GM18505 (cell line): ENCODE results near the gene GHR.
"Not testable (repeated sequence)": the region's sequence is repeated elsewhere in the genome, so short reads cannot be mapped to it uniquely, and the experiment has no call there.

Experiments used
- ATAC-seq: cut with Tn5 transposase; IDR thresholded peaks from one replicate; pipeline ENCODE4 v1.9.1; 2021; ENCODE audit not compliant: unreplicated experiment
- POLR2A ChIP-seq: IDR thresholded peaks from 4 replicates; pipeline ENCODE4 v1.6.1; 2011; ENCODE audit warnings: borderline replicate concordance; ENCODE audit not compliant: insufficient read depth, insufficient read length; ENCODE audit errors: extremely low read depth

The GHR gene

GRCh38 chr5:42553461-42553860, 130.2 kb downstream of the GHR start:
- no peak for ATAC-seq
- TF ChIP-seq POLR2A, result no peak

DNA sequence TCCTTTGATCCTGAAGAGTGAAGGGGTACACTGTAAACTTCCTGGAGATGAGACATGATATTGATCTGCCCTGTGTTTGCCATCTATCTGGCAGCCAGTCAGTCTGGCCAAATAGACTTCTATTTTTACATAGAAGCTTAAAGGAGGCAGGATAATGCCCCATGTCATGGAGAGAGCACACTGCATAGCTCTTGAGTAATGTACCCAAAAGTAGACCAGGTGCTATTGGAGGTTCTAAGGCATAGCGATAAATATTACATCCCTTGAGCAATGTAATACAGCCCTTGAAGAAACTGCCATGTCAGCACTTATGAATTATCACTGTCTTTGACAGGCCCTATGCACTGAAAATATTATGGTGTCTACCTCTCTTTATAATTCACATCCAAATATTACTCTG, 131.8 kb downstream of the GHR start:
- ATAC-seq, result no peak
- no peak for TF ChIP-seq POLR2A

GRCh38 chr5:42555797-42556196, 132.6 kb downstream of the GHR start:
- no peak for TF ChIP-seq POLR2A
- ATAC-seq, result no peak

DNA sequence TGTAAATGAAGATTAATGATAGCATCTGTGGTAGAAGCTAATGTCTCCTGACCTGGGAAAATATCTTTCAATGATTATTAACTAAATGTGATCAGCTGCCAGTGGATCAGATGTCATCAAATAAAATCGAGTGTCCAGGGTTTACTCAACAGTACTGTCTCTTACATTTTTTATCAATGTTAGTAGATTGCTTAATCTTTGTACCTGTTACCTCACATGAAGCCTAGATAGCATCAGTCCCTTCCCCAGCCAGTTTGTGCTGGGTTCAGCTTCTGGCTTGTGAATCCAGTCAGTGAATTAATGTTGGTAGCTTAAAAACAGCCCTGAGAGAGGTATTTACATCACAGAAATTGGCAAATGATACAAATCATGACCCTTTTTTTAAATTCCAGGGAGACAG, 134.4 kb downstream of the GHR start:
- no peak for TF ChIP-seq POLR2A

DNA sequence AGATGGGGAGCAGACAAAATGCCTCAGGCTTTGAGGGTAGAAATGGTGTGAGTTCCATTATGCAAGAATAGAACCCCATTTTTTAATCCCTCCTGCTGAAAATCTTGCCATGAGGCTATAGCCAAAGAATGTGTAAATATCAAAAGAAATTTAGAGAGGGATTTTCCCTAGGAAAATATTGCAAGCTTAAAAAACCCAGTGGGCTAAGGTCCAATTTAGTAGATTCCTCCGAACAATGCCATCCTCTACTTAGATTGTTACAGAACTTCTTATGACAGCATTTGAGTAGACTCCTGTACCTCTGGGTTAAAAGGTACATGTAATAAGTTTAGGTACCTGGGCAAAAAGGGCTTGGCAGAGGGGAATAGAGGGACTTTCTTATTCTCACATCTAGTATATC, 138.4 kb downstream of the GHR start:
- no peak for TF ChIP-seq POLR2A
- ATAC-seq, result no peak

More for the DNA sequence above, 134.4 kb downstream of the GHR start:
- ATAC-seq, result no peak

GRCh38 chr5:42564689-42565356, 141.6 kb downstream of the GHR start:
- no peak for ATAC-seq
- TF ChIP-seq POLR2A, result no peak

DNA sequence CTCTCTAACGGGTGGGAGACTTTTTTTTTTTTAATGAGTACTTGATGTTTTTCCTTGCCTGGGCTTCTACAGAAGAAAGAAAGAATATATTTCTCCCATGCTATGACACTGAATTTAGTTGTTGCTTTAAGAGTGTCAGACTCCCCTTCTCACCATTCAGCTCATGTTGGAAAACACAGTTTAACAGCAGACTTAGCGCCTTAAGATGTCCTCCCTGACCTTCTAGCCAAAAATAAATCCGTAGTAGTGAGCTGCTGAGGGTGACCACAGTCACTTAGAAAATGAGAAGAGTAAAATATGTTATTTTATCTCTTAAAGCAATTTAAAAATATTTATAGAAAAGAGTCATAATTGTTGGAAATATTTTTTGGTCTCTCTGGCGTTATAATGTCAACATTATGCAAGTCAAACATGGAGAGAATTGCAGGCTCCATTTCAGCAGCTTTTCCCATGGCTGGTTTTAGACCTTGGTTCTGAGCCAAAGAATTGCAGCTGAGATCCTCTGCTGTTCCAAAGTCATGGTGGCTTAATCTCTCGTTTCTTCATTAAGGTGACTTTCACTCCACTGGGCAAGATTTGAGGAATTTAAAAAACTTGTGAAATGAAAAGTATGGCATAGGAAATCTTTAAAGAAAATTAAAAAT, 143.5 kb downstream of the GHR start:
- ATAC-seq, result no peak
- no peak for TF ChIP-seq POLR2A

DNA sequence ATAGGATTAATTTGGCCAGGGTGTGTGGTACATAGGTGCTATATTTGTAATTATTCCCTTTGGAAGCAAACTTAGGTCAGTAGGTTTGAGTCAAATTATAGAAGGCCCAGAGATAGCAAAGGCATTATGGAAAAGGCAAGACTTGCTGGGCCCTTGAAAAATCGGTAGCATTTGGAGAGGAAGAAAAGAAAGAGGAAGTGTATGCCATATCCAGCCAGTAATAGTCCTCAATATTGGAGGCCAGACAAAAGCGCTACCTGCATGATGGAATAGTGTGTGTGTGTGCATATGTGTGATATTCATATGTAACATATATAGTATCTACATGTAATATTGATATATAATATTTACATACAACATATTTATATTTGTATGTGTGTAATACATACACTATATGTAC, 146.1 kb downstream of the GHR start:
- TF ChIP-seq POLR2A, result no peak
- no peak for ATAC-seq

DNA sequence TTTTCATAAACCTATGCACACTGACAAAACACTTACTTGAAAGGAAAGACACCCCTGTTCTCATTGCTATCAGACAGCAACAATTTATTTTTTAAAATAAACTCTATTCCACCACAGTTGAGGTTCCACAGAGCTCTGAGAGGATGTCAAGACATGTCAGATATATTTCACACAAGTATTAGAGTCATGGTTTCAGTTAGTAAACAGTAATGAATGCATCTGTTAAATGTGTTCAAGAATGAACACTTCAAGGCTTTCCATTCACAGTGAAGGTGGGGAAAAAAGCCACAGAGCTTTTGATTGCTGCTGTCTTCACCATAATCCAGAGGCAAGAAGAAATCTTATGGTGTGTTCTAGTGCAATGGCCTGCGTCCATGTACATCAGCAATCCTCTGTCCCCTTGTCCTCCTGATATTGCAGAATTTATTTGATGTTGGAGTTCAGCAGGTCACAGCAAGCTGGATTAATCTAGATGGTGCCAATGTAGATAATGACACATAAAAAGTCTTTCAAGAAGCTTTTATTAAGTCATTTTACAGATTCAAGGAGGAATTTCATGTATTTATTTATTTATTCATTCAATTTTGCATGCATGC, 146.8 kb downstream of the GHR start:
- no peak for ATAC-seq
- TF ChIP-seq POLR2A, result no peak

- no peak for TF ChIP-seq POLR2A
- ATAC-seq, result no peak
Observed at GRCh38 chr5:42570966-42571960, 148.0 kb downstream of the GHR start.

- no peak for TF ChIP-seq POLR2A
- ATAC-seq, result no peak
Observed at GRCh38 chr5:42572313-42572712, 149.1 kb downstream of the GHR start.

DNA sequence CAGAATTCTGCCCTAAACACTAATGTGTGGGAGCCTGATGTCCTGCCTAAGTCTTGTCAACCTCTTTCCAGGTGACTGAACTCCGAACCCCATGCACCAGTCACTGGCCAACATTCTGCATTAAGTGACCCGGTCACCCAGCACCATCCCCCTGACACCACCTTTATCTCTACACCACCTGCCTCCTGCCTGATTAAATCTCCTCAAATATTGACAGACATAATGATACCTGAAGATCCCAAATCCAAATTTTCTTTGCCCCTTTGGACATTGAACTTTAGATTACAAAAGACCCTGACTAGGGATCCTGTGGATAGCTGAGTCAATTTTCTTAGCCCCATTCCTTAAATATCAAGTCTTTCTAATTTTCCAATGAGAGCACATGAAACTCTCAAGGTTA, 150.1 kb downstream of the GHR start:
- TF ChIP-seq POLR2A, result no peak
- no peak for ATAC-seq

- ATAC-seq, result not testable (repeated sequence)
Observed at GRCh38 chr5:42575914-42576313, 152.7 kb downstream of the GHR start.

GRCh38 chr5:42578901-42579300, 155.7 kb downstream of the GHR start:
- ATAC-seq, result not testable (repeated sequence)
